CD4-positive, CD25-positive, alpha-beta regulatory T cell (primary cell): ENCODE data around the gene MRS2. TPM values are rescaled to one million over a fixed set of nuclear protein-coding genes. Genes with fewer than 3 reads are reported as not detected.

Experiments used
- ATAC-seq, 2 donors: fragments of 150-1000 bp; cut with Tn5 transposase; one replicate each; pipeline ENCODE4 v1.10.0; 2021; ENCODE audit warnings: low read depth in 2 of 2, moderate number of reproducible peaks in 2 of 2, moderate library complexity in 1 of 2
- DNase-seq, 3 donors: peaks; one replicate each; pipeline versions ENCODE4 v3.0.0 to v3.0.0-alpha.2; 2012 to 2022; ENCODE audit warnings: mixed read lengths in 1 of 3
- H3K27ac ChIP-seq: one replicate; pipeline ENCODE4 v1.7.0; 2013; ENCODE audit warnings: mild to moderate bottlenecking, low read length; ENCODE audit not compliant: insufficient read depth, poor library complexity, severe bottlenecking
- H3K27me3 ChIP-seq: one replicate; pipeline ENCODE4 v1.7.0; 2013; ENCODE audit warnings: low read length; ENCODE audit not compliant: control insufficient read depth, insufficient read depth
- H3K36me3 ChIP-seq: one replicate; pipeline ENCODE4 v1.7.0; 2013; ENCODE audit warnings: mild to moderate bottlenecking, low read length, moderate library complexity; ENCODE audit not compliant: control insufficient read depth, insufficient read depth
- H3K4me1 ChIP-seq: 2 replicates; pipeline ENCODE4 v1.7.0; 2013; ENCODE audit warnings: mild to moderate bottlenecking, low read length; ENCODE audit not compliant: insufficient read depth, control insufficient read depth, poor library complexity, severe bottlenecking
- H3K4me3 ChIP-seq: one replicate; pipeline ENCODE4 v1.7.0; 2013; ENCODE audit warnings: low read depth, mild to moderate bottlenecking, low read length, moderate library complexity
- H3K9me3 ChIP-seq, 2 experiments: 1 replicate in 1 of 2; 2 replicates in 1 of 2; pipeline ENCODE4 v1.7.0; 2013; ENCODE audit warnings: low read length in 2 of 2, mild to moderate bottlenecking in 1 of 2, moderate library complexity in 1 of 2; ENCODE audit not compliant: control insufficient read depth in 2 of 2
- H3K27ac Mint-ChIP-seq, 3 donors: one replicate each; pipeline ENCODE4 v1.8.0; 2020 to 2022; ENCODE audit warnings: mild to moderate bottlenecking in 3 of 3, mixed read lengths in 3 of 3, moderate library complexity in 2 of 3
- H3K27me3 Mint-ChIP-seq: one replicate; pipeline ENCODE4 v1.8.0; 2022; ENCODE audit warnings: mild to moderate bottlenecking, mixed read lengths
- H3K36me3 Mint-ChIP-seq: one replicate; pipeline ENCODE4 v1.8.0; 2020; ENCODE audit warnings: mixed read lengths
- H3K4me1 Mint-ChIP-seq, 4 donors: one replicate each; pipeline ENCODE4 v1.8.0; 2020 to 2022; ENCODE audit warnings: mixed read lengths in 4 of 4, mild to moderate bottlenecking in 1 of 4
- H3K4me3 Mint-ChIP-seq, 4 donors: one replicate each; pipeline ENCODE4 v1.8.0; 2020 to 2022; ENCODE audit warnings: mild to moderate bottlenecking in 4 of 4, mixed read lengths in 4 of 4, moderate library complexity in 3 of 4
- H3K9me3 Mint-ChIP-seq, 7 donors: one replicate each; pipeline ENCODE4 v1.8.0; 2020 to 2022; ENCODE audit warnings: mixed read lengths in 7 of 7, mild to moderate bottlenecking in 3 of 7, moderate library complexity in 2 of 7
- polyA plus RNA-seq, 4 donors: library from polyadenylated mRNA; unstranded; fragments of 300-500 nt; fragmentation: Illumina TruSeq; gene quantifications; one replicate each; pipeline ENCODE4 v1.2.3, GENCODE V29; 2021
- total RNA-seq: library from RNA; stranded (reverse); gene quantifications from one replicate; pipeline ENCODE4 v1.2.3, GENCODE V29; 2022

The MRS2 gene
- total and polyA plus RNA-seq, 5 donors from 2014 or later: 9.7 to 17.5 (median 16.0) TPM

DNA sequence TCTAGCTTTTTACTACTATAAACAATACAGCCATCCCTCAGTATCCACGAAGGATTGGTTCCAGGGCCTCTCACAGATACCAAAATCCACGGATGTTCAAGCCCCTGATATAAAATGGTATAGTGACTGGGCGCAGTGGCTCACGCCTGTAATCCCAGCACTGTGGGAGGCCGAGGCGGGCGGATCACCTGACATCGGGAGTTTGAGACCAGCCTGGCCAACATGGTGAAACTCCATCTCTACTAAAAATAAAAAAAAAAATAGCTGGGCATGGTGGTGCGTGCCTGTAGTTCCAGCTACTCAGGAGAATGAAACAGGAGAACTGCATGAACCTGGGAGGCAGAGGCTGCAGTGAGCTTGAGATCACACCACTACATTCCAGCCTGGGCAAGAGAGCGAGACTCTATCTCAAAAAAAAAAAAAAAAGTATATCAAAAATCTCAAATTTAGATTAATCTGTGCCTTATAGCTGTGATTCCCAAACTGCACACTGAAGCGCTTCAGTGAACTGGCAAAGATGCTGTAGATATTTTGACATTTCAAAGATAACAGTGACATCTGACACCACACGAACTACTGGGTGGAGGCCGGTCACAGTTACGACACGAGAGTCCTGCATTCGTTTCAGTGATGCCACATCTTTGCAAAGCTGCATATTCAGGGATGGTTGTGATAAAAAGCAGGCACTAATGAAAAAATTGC lies 38.3 kb downstream of the MRS2 start:
- Histone ChIP-seq H3K27ac (no peak overlapping the region), H3K4me3 (no peak overlapping the region), H3K27me3 (no peaks in the 10 kb centered on the region), H3K9me3 (no peaks in the 10 kb centered on the region), H3K4me1 (no peaks in the 10 kb centered on the region), H3K36me3 (no peaks in the 10 kb centered on the region)
- Mint-ChIP-seq H3K27ac (no peak overlapping the region), H3K9me3 (no peaks in the 10 kb centered on the region), H3K27me3 (no peaks in the 10 kb centered on the region), H3K36me3 (peaks cover 22% of the 10 kb centered on the region), H3K4me1 (peaks cover 0 to 2% (median 0%) of the 10 kb centered on the region in 4 donors), H3K4me3 (no peak overlapping the region)
- DNase-seq: no peak
- no peak for ATAC-seq

DNA sequence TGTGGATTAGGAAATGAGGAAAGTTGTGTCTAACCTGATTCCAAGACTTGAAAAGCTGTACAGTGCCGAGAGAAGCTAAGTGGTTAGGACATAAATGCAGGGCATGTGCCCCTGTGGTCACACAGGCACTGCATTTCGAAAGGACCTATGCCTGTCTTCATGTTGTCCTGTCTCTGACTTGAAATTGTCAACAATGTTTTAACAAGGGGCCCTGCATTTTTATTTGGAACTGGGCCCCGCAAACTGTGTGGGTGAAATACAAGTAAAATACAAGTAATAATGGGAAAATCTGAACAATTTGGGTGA lies 38.8 kb downstream of the MRS2 start:
- H3K4me1 Mint-ChIP-seq: peaks cover 0 to 2% (median 0%) of the 10 kb centered on the region in 4 donors
- H3K27ac Mint-ChIP-seq: no peak overlapping the region
- H3K27me3 Mint-ChIP-seq: no peaks in the 10 kb centered on the region
- H3K27ac ChIP-seq: no peak overlapping the region
- no peaks in the 10 kb centered on the region for H3K36me3 ChIP-seq
- H3K9me3 ChIP-seq: no peaks in the 10 kb centered on the region
- H3K27me3 ChIP-seq: no peaks in the 10 kb centered on the region
- ATAC-seq (no peak), DNase-seq (no peak)
- H3K4me3 Mint-ChIP-seq: no peak overlapping the region
- H3K4me1 ChIP-seq: no peaks in the 10 kb centered on the region
- H3K9me3 Mint-ChIP-seq: no peaks in the 10 kb centered on the region
- H3K36me3 Mint-ChIP-seq: peaks cover 21% of the 10 kb centered on the region
- no peak overlapping the region for H3K4me3 ChIP-seq

DNA sequence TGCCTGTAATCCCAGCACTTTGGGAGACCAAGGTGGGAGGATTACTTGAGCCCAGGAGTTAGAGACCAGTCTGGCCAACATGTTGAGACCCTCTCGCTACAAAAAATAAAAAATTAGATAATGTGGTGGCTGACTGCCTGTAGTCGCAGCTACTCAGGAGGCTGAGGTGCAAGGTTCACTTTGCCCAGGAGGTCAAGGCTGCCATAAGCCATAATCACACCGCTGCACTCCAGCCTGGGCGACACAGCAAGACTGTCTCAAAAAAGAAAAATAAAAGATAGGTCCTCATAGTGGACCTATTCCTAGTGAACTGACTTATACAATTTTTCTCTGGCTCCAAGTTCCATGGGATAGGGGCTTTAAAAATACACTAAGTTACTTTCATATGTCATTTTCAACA lies 41.9 kb downstream of the MRS2 start:
- H3K27ac ChIP-seq: no peak overlapping the region
- Mint-ChIP-seq H3K27ac (no peak overlapping the region), H3K9me3 (no peaks in the 10 kb centered on the region), H3K4me3 (no peak overlapping the region), H3K27me3 (no peaks in the 10 kb centered on the region), H3K36me3 (peaks cover 3% of the 10 kb centered on the region), H3K4me1 (peaks cover 0 to 2% (median 0%) of the 10 kb centered on the region in 4 donors)
- no peak overlapping the region for H3K4me3 ChIP-seq
- H3K36me3 ChIP-seq: no peaks in the 10 kb centered on the region
- no peaks in the 10 kb centered on the region for H3K9me3 ChIP-seq
- H3K4me1 ChIP-seq: no peaks in the 10 kb centered on the region
- DNase-seq (no peak), ATAC-seq (no peak)
- H3K27me3 ChIP-seq: no peaks in the 10 kb centered on the region

DNA sequence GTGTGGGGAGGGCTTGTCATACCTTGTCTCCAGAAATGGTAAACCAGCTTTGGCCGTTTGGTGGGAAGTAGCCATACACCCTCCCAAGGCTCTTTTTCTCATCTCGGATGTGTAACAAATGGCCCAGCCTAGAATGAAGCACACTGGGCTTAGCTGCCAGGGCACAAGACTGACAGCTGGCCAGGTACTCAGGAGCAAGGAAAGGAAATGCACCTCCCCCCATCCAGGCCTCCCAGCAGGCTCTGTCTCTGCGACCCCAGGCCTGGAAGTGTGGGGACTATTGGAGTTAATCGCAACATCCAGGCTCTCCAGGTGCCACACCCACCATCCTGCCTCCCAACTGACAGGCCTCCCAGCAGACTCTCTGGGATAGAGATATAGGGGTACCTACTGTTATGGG lies 43.0 kb downstream of the MRS2 start:
- H3K9me3 ChIP-seq: no peaks in the 10 kb centered on the region
- no peak overlapping the region for H3K4me3 ChIP-seq
- no peaks in the 10 kb centered on the region for H3K27me3 ChIP-seq
- no peaks in the 10 kb centered on the region for H3K36me3 Mint-ChIP-seq
- no peak overlapping the region for H3K27ac Mint-ChIP-seq
- ATAC-seq (no peak), DNase-seq (no peak)
- H3K36me3 ChIP-seq: no peaks in the 10 kb centered on the region
- no peak overlapping the region for H3K27ac ChIP-seq
- H3K27me3 Mint-ChIP-seq: no peaks in the 10 kb centered on the region
- no peak overlapping the region for H3K4me3 Mint-ChIP-seq
- H3K9me3 Mint-ChIP-seq: no peaks in the 10 kb centered on the region
- no peaks in the 10 kb centered on the region for H3K4me1 Mint-ChIP-seq
- no peaks in the 10 kb centered on the region for H3K4me1 ChIP-seq

DNA sequence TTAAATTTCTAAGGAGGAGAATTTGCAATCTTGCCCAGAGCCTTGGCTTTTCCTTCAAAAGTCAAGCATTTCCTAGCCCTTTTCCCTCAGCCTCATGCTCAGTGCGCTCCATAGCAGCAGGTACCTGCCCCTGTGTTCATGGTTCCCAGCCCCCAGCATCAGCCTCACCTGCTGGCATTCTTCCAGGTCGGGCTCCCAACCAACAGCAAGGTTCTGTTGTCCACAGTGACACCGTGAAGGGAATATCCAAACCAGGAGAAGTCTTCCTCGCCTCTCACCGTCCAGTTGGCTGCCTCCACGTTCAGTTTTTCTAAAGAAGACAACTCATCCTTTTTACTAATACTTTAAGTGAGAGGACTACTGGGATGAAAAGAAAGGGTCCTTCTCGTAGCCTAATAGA lies 43.9 kb downstream of the MRS2 start:
- no peaks in the 10 kb centered on the region for H3K4me1 ChIP-seq
- H3K4me3 Mint-ChIP-seq: no peak overlapping the region
- H3K27ac Mint-ChIP-seq: no peak overlapping the region
- no peaks in the 10 kb centered on the region for H3K36me3 Mint-ChIP-seq
- no peak for DNase-seq
- H3K4me1 Mint-ChIP-seq: no peaks in the 10 kb centered on the region
- no peak overlapping the region for H3K27ac ChIP-seq
- H3K27me3 Mint-ChIP-seq: no peaks in the 10 kb centered on the region
- no peaks in the 10 kb centered on the region for H3K9me3 Mint-ChIP-seq
- H3K9me3 ChIP-seq: no peaks in the 10 kb centered on the region
- no peak overlapping the region for H3K4me3 ChIP-seq
- no peaks in the 10 kb centered on the region for H3K36me3 ChIP-seq
- ATAC-seq: no peak
- no peaks in the 10 kb centered on the region for H3K27me3 ChIP-seq

DNA sequence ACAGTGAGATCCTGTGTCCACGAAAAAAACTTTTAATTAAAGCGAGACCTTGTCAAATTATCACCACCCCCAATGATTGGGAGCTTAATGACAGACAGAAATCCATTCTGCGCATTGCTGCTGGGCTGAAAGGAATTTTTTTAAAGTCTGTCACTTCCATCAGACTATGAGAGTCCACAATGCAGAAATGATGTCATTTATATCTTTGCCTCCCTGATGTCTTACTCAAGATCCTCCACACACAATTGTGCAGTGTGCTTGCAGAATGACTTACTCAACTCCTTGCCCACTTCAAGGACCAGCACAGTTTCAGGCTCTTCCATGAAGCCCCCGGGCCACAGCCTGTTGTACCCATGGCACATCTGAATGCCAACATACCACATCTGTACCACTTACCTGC lies 45.7 kb downstream of the MRS2 start:
- Mint-ChIP-seq H3K4me3 (no peak overlapping the region), H3K9me3 (no peaks in the 10 kb centered on the region), H3K27me3 (no peaks in the 10 kb centered on the region), H3K27ac (no peak overlapping the region), H3K4me1 (peaks cover 0 to 2% (median 0%) of the 10 kb centered on the region in 4 donors), H3K36me3 (no peaks in the 10 kb centered on the region)
- H3K9me3 ChIP-seq: no peaks in the 10 kb centered on the region
- no peaks in the 10 kb centered on the region for H3K36me3 ChIP-seq
- ATAC-seq (no peak), DNase-seq (no peak)
- H3K27me3 ChIP-seq: no peaks in the 10 kb centered on the region
- H3K4me1 ChIP-seq: no peaks in the 10 kb centered on the region
- H3K4me3 ChIP-seq: no peak overlapping the region
- H3K27ac ChIP-seq: no peak overlapping the region

DNA sequence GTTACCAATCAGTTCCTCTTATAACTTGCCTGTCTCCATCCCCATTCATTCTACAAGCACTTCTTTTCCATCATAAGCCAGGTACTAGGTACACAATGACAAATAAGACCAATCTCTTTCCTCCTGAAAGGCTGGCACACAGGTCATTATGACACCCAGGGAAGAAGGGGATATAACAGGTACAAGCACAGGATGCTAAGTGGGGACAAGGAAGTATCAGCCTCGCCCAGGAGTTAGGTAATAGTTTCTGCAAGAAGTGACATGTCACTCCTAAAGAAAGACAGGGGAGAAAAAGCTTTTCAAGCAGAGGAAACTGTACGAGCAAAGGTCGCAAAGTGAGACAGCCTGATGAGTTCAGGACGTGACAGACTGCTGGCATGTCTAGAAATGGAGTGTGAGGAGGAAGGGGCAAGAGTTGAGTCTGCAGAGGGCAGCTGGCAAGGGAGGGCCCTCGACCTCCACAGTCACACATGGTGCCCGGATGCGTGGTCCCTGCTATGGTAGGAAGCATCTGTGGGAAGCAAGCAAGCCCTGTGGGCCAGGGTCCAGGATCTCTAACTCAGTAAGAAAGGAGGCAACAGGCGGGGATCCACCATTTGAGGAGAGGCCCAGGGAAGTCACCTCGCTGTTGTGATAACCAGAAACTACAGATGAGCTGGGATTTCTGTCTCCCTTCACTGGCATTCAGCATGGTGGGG lies 46.2 kb downstream of the MRS2 start:
- Histone ChIP-seq H3K9me3 (no peaks in the 10 kb centered on the region), H3K27ac (no peak overlapping the region), H3K36me3 (no peaks in the 10 kb centered on the region), H3K4me1 (no peaks in the 10 kb centered on the region), H3K4me3 (no peak overlapping the region), H3K27me3 (no peaks in the 10 kb centered on the region)
- DNase-seq (no peak), ATAC-seq (no peak)
- no peaks in the 10 kb centered on the region for H3K36me3 Mint-ChIP-seq
- no peaks in the 10 kb centered on the region for H3K27me3 Mint-ChIP-seq
- H3K4me1 Mint-ChIP-seq: peaks cover 0 to 2% (median 0%) of the 10 kb centered on the region in 4 donors
- no peaks in the 10 kb centered on the region for H3K9me3 Mint-ChIP-seq
- H3K27ac Mint-ChIP-seq: no peak overlapping the region
- H3K4me3 Mint-ChIP-seq: no peak overlapping the region
